C4-2B (cell line): ENCODE measurements around the gene FRK.
"Not testable (repeated sequence)": the region's sequence is repeated elsewhere in the genome, so short reads cannot be mapped to it uniquely, and the experiment has no call there.

Experiments
- H3K27ac ChIP-seq: fragments of 450-650 bp; 2 replicates; pipeline ENCODE4 v1.5.1; 2017
- ZFX ChIP-seq: fragments of 450-650 bp; IDR thresholded peaks from 2 replicates; pipeline ENCODE4 v1.6.1; 2017
- TF ChIP-seq, protein P1 (sequence below): fragments of 450-650 bp; conservative IDR thresholded peaks from 2 replicates; pipeline ENCODE4 v1.5.1; 2017; ENCODE audit warnings: mild to moderate bottlenecking

FRK gene

GRCh38 chr6:115982453-115982852, 78.2 kb downstream of the FRK start:
- no peak overlapping the region for H3K27ac ChIP-seq
- TF ChIP-seq, protein P1, sequence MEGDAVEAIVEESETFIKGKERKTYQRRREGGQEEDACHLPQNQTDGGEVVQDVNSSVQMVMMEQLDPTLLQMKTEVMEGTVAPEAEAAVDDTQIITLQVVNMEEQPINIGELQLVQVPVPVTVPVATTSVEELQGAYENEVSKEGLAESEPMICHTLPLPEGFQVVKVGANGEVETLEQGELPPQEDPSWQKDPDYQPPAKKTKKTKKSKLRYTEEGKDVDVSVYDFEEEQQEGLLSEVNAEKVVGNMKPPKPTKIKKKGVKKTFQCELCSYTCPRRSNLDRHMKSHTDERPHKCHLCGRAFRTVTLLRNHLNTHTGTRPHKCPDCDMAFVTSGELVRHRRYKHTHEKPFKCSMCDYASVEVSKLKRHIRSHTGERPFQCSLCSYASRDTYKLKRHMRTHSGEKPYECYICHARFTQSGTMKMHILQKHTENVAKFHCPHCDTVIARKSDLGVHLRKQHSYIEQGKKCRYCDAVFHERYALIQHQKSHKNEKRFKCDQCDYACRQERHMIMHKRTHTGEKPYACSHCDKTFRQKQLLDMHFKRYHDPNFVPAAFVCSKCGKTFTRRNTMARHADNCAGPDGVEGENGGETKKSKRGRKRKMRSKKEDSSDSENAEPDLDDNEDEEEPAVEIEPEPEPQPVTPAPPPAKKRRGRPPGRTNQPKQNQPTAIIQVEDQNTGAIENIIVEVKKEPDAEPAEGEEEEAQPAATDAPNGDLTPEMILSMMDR, result no peak
- no peak for TF ChIP-seq ZFX

DNA sequence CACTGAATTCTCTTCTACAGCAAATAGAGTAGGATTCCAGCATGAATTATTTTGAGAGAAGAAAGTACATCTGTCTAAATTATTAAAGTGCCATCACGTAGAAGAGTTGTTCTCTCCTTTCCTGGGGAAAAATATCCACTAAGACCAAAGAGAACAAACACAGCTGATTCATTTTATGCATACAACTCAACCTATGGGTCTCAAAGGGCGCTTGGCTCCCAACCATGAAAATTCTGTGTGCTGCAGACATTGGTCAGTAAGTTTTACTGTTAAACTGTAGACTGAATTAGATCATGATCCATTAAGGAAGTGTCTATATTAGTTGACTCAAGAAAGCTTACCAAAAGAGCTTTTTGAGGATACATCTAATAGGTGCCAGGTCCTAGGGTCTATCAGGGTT, 83.5 kb downstream of the FRK start:
- TF ChIP-seq, protein P1, result no peak
- no peak for TF ChIP-seq ZFX
- no peak overlapping the region for H3K27ac ChIP-seq

DNA sequence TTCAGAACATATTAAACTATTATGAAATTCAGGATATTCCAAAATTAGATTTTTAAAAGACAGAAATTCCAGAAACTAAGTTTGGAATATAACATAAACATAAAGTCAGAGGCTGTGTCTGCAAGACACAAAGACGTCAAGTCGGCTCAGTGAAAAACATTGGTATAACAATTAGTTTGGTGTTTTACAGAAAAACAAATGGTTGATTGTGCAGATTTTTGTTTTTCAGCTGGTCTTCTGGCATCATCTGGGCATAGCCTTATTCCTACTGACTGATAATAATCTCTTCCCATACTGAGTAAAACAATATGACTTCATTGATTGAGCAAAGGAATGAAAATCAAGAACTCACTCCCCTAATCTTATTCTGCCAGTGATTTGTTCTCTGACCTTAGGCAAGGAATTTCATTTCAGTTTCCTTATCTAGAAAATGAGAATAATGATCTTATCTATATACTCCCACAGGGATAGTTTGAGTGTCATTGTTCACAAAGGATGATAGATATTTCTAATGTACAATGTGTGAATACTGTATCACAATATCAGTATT, 84.3 kb downstream of the FRK start:
- no peak for TF ChIP-seq ZFX
- TF ChIP-seq, protein P1, result no peak
- H3K27ac ChIP-seq, result no peak overlapping the region

GRCh38 chr6:115972679-115973078, 88.0 kb downstream of the FRK start:
- no peak for TF ChIP-seq ZFX
- TF ChIP-seq, protein P1, result peak; percentile 17; the same call in 1 of the 2 replicates
- H3K27ac ChIP-seq, result no peak overlapping the region

DNA sequence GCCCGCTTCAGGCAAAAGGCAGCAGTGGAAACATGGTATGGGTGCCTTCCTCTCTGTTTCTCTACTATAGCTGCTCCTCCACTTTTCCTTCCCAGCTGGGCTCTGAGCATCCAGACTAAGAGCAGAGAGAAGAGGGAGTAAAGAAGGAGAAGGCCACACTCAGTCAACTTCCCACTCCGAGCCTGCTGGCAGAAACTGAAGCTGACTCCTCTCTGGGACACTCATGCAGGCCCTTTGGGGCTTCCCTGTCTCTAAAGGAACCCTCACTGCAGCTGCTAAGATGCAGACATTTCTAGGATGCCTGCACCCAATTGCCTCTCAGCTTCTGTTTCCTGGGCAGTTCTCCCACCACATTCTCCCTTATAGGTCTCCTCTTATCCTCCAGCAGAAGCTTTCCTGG, 88.9 kb downstream of the FRK start:
- no peak for TF ChIP-seq ZFX
- TF ChIP-seq, protein P1, result no peak
- no peak overlapping the region for H3K27ac ChIP-seq

DNA sequence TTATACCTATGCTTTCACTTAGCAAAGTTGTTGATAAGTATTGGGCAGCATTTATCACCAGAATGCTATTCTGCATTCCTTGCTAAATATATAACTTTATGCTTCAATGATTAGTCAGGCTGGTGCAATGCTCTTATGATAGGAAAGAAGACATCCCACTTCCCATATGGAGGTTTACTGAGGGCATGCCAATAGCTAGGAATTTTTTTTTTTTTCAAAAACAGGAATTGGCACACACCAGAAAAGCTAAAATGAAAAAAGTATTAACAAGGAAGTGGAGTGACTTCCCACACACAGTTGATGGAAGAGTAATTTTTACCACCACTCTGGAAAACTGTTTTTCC, 90.8 kb downstream of the FRK start:
- H3K27ac ChIP-seq, result no peak overlapping the region
- TF ChIP-seq, protein P1, result no peak
- no peak for TF ChIP-seq ZFX

- TF ChIP-seq, protein P1, result no peak
- TF ChIP-seq ZFX, result no peak
- H3K27ac ChIP-seq, result no peak overlapping the region
Measured at GRCh38 chr6:115969207-115969929, 91.3 kb downstream of the FRK start.

DNA sequence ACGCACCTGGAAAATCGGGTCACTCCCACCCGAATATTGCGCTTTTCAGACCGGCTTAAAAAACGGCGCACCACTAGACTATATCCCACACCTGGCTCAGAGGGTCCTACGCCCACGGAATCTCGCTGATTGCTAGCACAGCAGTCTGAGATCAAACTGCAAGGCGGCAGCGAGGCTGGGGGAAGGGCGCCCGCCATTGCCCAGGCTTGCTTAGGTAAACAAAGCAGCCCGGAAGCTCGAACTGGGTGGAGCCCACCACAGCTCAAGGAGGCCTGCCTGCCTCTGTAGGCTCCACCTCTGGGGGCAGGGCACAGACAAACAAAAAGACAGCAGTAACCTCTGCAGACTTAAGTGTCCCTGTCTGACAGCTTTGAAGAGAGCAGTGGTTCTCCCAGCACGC, 100.4 kb downstream of the FRK start:
- H3K27ac ChIP-seq, result not testable (repeated sequence)
